GM21423 (cell line): Measurements from ENCODE around the gene CX3CR1.
"Not testable (repeated sequence)": the region's sequence is repeated elsewhere in the genome, so short reads cannot be mapped to it uniquely, and the experiment has no call there.

Experiments used
- ATAC-seq: cut with Tn5 transposase; IDR thresholded peaks from one replicate; pipeline ENCODE4 v1.9.1; 2021; ENCODE audit warnings: mild to moderate bottlenecking, moderate library complexity; ENCODE audit not compliant: unreplicated experiment

Gene CX3CR1, protein sequence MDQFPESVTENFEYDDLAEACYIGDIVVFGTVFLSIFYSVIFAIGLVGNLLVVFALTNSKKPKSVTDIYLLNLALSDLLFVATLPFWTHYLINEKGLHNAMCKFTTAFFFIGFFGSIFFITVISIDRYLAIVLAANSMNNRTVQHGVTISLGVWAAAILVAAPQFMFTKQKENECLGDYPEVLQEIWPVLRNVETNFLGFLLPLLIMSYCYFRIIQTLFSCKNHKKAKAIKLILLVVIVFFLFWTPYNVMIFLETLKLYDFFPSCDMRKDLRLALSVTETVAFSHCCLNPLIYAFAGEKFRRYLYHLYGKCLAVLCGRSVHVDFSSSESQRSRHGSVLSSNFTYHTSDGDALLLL

GRCh38 chr3:39279745-39280517, at the start of gene CX3CR1:
CX3CR1 (minus strand) TSS chr3:39280036; CDS start chr3:39266509, 13,527 bp downstream.
- no peak for ATAC-seq

DNA sequence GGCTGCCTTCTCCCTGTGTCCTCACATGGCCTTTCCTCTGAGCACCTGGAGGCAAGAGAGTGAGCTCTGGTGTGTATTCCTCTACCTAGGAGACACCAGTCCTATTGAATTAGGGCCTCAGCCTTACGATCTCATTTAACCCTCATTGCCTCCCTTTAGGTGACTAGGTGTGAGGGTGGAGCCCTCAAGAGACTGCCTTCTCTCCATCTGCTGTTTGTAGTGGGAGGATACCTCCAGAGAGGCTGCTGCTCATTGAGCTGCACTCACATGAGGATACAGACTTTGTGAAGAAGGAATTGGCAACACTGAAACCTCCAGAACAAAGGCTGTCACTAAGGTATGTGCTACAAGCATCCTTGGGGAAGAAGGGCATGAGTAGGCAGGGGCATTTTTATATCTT, 49.7 kb upstream of the CX3CR1 start, which contains the start of gene CCR8:
CCR8 (plus strand) TSS at position 217 of the 400 bp plus-strand sequence. CDS start 2,623 bp downstream, outside the sequence.
- no peak for ATAC-seq

DNA sequence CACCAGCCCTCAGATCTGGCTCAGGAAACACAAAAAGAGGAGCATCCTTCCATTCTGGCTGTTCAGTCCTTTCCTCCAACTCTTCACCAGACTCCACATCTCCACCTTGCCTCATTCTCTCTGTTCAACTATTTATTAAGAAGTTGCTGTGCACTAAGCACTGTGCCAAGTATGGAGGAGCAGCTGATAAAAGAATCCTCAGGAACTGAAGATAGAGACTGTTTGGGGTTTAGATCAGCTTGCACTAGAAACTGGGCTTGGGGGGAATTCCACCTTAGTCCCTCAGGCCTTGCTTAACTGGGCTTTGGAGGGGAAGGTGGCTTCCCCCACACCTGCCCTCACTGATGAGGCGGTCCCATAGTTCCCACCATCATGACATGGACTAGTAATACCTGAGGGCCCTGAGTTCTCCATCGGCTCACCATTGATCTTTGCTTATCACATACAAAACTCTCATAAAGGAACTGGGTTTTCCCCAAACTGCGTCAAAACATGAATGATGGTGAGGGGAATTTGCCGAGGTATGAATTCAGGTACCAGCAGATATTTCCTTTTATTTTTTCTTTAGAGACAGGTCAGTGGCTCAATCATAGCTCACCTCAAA, 48.0 kb upstream of the CX3CR1 start:
- ATAC-seq: peak; percentile 62

DNA sequence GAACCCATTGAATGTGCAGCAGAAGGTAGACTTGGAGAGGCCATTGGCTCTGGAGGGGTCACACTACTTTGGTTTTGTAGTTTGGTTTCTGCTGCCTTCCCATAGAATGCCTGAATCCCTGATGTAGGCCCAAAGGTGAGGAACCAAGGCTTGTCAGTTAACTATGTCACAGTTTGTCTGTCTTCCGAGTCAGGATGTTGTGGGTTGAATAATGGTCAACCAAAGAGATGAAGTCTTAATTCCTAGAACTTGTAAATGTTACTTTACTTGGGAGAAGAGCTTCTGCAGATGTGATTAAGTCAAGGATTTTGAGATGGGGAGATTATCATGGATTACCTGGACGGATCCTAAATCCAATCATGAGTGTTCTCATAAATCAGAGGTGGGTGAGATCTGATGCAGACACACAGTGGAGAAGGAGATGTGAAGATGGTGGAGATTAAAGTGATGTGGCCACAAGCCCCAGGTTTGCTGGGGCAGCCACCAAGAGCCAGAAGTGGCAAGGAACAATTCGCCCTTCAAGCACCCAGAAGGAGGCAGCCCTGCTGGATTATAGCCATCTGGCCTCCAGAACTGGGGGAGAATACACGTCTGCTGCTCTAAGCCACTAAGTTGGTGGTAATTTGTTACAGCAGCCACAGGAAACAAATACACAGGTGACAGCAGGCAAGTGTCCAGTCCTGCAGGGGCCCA, 47.4 kb upstream of the CX3CR1 start:
- no peak for ATAC-seq

DNA sequence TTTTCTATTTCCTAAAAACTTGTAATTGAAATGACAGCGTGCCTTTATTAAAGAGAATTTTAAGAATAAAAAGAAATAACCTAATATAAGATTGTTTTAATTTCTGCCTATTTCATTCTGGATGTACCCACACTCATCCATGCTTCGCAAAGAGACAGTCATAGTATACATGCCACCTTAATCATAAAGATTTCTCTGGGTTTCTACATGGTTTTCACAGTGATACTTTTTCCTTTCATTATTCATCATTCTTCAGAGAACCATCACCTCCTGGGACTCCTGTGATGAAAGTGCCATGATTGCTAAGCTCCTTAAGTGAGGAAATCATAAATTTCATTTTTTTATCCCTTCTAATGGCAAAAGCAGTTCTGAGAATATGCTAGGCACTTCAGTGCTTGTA, 45.4 kb upstream of the CX3CR1 start:
- ATAC-seq: no peak

DNA sequence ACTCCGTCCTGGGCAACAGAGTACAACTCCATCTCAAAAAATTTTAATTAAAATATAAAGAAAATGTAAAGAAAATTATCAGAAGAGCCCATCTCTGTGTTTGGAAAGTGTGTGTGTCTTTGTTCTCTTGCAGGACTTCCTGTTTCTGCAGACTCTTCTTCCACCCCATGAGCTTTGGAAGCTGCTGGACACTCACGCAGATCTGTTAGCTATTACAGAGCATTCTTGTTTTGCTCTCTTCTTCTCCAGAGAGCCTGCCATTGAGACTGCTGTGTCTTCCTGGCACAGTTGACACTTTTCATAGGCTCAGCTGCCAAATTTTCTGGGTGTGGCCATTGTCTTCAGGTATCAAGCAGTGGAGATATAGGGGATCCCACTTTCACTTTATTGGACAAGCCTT, 43.7 kb upstream of the CX3CR1 start:
- ATAC-seq: no peak

DNA sequence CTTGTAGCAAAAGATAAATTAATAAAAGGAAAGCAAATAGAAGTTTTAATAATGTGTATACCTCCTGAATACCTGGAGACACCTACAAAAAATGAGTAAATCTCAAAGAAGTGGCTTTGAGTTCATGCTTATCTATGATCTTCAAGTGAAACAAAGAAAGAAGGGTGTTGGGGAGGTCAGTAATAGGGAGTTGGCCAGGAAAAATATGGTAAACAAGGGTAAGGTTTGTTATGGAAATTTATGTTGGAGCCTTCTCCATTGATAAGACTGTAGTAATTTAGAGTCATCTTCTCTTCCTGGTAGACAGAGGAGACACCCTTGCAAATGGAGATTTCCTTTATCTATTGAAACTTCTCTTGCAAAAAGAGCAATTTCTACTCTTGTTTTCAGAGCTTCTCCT, 43.1 kb upstream of the CX3CR1 start:
- no peak for ATAC-seq

DNA sequence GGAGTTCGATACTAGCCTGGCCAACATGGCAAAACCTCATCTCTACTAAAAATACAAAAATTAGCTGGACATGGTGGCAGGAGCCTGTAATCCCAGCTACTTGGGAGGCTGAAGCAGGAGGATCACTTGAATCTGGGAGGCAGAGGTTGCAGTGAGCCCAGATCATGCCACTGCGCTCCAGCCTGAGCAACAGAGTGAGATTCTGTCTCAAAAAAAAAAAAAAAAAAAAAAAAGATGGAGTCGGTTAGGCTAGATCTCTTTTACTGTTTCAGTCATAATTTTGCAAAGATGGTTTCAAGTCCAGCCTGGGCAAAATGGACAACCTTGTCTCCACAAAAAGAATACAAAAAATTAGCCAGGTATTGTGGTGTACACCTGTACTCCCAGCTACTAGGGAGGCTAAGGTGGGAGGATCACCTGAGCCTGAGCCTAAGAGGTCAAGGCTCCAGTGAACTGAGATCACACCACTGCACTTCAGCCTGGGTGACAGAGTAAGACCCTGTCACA, 42.4 kb upstream of the CX3CR1 start:
- ATAC-seq: not testable (repeated sequence)

DNA sequence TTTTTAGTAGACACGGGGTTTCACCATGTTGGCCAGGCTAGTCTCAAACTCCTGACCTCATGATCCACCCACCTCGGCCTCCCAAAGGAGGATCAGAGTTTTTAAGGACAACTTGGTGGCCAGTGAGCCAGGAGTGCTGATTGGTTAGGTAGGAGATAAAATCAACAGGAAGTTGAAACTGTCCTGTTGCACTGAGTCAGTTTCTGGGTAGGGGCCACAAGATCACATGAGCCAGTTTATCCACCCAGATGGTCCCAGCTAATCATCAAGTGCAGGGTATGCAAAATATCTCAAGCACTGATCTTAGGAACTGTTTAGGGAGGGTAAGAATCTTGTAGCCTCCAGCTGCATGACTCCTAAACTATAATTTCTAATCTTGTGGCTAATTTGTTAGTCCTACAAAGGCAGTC, 41.7 kb upstream of the CX3CR1 start:
- not testable (repeated sequence) for ATAC-seq

DNA sequence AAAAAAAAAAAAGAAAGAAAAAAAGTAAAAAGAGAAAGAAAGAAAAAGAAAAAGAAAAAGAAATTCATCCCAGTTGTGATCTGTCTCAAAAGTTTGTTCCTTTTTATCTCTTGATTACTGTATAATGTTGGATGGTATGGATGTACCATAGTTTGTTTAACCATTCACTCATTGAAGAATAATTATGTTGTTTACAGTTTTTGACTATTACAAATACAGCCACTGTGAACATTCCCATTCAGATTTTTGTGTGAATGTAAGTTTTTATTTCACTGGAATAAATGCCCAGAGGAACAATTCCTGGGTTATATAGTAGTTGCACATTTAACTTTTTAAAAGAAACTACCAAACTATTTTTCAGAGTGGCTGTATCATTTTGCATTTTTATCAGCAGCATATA, 39.4 kb upstream of the CX3CR1 start:
- ATAC-seq: no peak

DNA sequence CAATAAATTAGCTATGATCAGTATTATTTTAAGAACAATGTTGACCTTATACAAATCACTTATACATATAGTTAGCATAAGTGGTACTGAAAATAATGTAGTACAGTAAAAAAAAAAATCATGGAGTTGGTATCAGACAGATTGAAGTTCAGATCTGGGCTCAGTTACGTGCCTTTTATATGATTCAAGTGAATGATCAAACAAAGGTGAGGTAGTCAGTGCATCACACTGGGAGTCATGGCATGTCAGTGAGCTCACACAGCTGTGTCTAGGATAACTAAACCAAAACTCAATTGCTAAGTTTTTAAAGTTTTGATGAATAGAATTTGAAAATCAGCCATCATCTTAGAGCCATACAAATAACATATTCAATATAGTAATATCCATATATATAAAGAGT, 38.5 kb upstream of the CX3CR1 start:
- ATAC-seq: no peak

- ATAC-seq: no peak
Measured at GRCh38 chr3:39317571-39318169, 37.8 kb upstream of the CX3CR1 start.

DNA sequence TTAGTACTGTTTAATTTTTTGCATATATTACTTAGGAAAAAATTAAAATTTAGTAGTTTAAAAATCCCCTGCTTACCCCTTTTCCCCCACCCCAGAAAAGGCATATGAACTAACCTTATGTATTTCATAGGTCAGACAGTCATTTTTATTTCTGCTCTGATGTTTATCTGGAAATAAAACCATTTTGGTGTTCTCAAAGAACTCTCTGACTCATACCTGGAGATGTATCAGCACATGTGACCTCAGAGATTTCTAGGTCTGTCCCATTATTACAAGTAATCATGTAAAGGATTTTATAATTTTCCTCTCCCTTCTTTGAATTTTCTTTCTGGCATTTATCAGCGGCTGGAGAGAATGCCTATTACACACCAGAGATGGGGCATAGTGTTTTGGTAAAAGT, 35.6 kb upstream of the CX3CR1 start:
- ATAC-seq: no peak

- no peak for ATAC-seq
Measured at GRCh38 chr3:39313289-39313688, 33.5 kb upstream of the CX3CR1 start.

GRCh38 chr3:39302178-39302577, 22.3 kb upstream of the CX3CR1 start:
- ATAC-seq: no peak

DNA sequence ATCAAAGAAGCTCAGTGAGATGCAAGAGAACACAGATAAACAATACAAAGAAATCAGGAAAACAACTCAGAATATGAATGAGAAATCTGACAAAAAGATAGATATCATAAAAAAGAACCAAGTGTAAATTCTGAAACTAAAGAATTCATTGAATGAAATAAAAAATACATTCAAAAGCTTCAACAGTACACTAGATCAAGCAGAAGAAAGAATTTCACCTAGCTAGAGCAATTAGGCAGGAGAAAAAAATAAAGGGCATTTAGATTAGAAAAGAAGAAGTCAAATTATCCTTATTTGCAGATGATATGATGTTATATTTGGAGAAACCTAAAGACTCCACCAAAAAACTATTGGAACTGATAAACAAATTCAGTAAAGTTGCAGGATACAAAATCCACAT, 19.4 kb upstream of the CX3CR1 start:
- ATAC-seq: no peak

DNA sequence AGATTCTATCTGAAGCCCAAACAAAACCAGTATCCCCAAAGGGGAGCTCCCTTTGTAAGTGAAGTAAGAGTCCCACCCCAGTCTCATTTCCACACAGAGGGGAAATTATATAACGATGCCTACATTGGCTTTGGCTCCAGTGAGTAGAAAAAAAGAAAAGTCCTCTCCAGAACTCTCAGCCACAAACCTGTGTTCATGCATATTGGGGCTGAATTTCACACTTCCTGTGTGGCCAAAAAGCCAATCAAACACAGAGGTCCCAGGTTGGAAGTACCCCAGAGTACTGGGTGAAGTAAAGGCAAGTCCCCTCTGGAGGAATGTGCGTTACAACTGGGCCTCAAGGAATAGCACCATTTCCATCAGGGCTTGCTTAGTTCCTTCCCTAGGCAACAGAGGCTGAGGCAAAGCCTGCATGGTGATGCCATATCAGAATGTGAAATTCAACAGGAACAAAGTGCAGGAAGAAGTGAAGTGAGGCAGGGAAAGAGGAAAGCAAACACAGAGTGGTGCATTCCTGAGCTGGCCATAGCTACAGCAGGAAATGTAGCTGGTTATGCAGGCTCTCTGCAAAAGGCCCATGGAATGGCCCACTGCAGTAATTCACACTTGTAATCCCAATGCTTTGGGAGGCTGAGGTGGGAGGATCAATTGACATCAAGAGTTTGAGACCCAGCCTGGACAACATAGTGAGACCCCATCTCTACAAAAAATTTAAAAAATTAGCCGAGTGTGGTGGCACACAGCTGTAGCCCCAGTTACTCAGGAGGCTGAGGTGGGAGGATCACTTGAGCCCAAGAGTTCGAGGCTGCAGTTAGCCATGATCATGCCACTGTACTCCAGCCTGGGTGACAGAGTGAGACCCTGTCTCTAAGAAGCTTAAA, 16.6 kb upstream of the CX3CR1 start:
- no peak for ATAC-seq

DNA sequence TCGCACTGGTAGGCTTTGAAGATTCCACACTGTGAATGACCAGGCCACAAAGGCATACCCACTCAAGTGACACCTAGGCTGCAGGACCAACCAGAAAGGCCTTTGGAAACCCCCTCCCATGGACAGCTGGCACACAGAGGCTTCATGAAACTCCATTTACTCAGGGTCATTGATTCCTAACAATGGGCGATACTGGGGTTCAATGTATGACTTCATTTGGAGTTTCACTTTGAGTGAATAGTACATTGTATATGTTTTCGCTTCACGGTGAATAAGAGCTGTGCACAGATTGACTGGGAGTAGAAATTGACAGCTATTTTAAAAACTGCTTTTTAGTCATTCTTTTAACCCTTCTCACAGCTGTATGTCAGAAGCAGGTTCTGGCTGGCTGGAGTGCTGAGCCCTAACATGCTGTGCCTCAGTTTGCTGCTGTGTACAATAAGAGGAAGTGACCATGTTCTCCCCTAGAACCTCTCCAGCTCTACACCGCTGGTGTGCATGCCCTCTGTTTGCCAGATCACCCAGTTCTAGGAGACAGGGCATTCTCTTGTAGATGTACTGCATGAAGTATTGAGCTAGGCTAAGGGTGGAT, 15.4 kb upstream of the CX3CR1 start:
- ATAC-seq: peak; percentile 81
